GM18867 (cell line): ENCODE results near the gene ZNHIT1.

Experiments used
- ATAC-seq: cut with Tn5 transposase; IDR thresholded peaks from one replicate; pipeline ENCODE4 v1.9.1; 2021; ENCODE audit warnings: mild to moderate bottlenecking, moderate library complexity; ENCODE audit not compliant: unreplicated experiment

The ZNHIT1 gene

DNA sequence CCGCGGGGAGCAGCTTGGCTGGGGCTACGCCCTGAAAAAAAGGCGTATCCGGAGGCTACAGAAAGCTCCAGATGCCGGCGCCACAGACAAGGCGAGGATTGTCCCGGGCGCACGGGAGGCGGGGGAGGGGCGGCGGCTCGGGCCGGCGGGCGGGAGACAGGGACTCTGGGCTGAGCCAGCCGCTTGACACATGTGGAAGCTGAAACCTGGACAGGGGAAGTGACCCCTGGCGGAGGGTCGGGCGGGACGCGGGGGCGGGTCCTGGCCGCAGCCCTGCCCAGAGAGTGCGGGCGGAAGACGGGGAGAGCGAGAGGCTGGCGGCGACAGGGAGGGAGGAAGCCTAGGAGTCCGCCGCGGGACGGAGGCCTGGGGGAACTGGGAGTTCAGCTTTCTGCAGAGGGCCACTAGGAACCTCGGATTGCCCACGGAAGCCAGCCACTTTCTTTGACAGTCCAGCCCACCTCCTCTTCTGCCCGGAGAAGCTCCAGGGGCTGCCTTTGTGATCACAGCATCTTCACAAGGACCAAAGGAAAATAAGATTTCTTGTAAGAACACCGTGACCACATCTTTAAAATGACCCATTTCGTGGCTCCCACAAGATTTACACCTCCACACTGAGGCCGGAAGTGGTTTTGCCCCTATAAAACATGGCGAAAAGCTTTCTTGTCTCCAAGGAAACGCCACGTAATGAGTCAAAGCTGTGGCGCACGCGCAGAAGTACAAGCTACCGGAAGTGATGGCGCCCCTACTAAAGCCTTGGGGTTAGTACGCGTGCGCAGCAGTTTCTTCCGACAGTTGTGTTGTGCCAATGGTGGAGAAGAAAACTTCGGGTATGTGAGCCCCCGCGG lies at the start of gene ZNHIT1, which contains the start of gene PLOD3:
Gene ZNHIT1 (plus strand): TSS at position 778 of the 848 bp plus-strand sequence. CDS start 31 bp downstream, at position 809.
Gene PLOD3 (minus strand): TSS at position 194 of the 848 bp plus-strand sequence. CDS start 307 bp downstream, outside the sequence.
- ATAC-seq = peak; percentile 67

DNA sequence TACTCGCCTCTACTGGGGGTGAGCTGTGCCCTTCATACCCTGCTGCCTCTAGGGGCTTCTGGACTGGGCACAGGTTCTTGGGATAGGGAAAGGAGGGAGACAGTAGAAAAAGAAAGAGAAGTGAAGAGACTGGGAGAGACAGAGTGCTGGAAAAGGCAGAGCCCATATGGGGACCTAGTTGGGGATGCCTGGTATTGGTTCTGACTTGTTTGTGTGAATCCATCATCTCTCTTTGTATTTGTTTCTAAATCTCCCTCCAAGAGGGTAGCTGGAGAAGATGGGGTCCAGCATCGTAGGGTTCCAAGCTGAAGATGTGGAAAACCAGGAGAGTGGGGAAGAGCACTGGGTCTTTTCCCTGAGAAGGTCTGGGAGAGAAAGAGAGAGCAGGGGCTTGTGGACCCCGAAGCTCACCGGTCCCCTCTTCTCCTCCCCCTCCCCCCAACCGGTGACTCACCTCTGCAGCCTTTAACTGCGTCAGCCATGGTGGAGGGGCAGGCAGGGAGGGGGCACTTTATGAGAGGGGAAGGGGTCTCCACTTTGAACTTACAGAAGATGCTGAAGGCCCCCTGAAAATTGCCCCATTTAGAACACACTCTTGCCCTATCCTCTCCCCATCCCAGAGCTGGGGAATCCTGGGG lies 49.4 kb upstream of the ZNHIT1 start:
- ATAC-seq = no peak

DNA sequence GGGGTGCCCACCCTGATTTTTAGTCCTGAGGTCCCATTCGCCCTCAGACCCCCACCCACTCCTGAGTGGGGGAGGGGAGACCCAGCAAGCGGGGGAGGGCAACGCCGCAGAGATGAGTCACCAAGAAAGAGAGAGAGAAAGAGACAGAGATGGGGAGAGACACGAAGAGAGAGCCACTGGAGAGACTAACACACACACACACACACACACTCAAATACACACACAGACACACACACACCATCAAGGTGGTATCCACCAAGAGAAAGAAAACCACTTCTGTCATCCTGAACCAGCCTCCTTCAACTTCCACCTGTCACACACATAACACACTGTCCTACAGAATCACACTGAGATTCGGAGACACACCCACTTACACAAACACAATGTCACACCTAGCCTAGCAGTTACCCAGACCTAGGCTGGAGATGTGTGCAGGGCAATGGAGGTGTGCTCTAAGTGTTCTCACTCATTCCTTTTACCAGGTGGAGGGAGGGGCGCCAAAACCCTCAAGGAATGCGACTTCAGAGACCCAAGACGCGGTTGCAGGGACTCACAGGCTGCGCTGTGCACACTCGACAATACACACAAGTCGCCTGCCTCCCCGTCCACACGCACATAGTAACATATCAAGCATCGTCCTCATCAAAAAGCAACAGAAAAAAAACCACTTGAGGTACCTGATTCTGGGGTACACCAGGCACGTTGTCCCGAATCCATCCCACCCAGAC lies 48.7 kb upstream of the ZNHIT1 start:
- ATAC-seq = no peak

DNA sequence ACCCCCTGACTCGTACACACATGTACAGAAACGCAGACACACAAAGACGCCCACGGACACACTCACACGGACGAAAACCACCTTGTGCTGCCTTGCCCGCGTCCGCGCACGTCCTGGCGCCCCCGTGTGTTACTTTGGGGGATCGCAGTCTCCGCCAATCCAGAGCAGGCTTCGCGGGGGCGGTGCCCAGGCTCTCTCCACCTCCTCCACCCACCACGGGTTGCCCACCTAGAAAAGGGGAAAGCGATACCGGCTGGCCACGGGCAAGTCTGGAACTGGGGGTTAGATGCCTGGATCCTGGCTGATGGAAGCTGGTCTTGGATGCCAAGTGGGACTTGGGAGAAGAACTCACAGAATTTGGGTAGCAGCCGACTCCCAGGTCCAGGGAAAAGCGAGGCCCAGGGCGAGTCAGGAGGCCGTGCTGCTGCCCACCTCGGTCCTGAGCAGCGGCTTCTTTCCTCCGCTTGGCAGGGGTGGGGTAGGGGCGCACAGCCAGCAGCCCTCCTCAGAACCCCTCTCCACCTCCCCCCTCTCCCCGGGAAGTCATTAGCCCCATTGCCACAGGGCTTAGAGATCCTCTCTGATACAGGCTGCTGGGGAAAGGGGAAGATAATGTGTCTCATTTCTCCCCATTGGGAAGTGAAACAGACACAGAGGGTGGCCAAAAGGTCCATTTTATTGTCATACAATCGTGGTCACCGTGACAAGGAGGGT lies 48.0 kb upstream of the ZNHIT1 start:
- no peak for ATAC-seq

DNA sequence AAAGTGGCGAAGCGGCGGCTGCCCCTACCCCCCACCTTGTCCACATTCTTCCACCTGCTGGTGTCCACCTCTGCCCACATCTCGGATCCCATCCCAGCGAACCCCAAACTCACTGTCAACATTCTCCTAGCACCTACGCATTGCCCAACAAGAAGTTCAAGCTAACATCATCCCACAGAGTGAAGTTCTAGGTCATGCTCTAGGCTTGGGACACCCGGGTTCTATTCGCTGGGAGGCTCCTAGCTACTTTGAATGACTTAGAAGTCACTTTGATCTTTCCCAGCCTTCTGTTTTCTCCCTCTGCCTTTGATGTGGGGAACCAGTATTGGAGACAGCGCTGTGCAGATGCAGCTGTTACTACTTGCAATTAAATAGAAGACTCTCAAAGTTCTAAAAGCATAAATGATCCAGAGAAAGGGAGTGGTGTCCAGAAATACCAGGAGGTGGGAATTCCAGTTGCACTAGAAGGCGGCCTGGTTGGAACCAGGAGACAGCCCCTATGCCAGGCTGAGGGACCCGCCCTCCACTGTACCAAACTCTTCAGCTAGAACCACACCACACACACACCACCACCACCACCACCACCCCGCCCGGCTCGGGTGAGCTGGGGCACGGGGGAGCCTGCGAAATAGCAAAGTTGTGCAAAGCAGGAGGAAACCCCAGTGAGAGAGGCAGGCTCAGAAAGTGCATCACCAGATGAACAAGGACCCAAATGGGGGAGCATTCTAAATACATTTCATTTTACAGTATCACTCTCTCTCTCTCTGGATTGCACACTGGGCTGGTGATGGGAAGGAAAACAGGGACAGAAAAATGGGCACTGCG lies 47.1 kb upstream of the ZNHIT1 start:
- ATAC-seq = no peak

DNA sequence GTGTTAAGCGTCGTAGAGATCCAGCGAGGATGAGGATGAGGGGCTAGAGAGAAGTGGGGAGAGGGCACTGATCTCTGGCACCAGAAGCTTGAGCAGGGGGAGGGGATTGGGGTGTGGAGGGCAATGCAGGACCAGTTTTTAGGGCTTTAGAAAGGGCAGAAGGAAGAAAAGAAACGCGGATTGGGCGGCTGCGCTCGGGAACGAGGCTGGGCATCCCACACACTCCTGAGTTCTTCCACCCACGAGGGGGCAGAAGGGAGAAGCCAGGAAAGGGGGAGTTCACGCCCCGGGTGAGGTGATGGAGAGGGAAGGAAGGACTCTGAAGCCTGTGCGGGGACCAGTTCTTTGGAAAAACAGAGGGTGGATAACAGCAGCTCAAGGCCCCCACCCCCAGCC lies 46.5 kb upstream of the ZNHIT1 start:
- ATAC-seq = no peak

DNA sequence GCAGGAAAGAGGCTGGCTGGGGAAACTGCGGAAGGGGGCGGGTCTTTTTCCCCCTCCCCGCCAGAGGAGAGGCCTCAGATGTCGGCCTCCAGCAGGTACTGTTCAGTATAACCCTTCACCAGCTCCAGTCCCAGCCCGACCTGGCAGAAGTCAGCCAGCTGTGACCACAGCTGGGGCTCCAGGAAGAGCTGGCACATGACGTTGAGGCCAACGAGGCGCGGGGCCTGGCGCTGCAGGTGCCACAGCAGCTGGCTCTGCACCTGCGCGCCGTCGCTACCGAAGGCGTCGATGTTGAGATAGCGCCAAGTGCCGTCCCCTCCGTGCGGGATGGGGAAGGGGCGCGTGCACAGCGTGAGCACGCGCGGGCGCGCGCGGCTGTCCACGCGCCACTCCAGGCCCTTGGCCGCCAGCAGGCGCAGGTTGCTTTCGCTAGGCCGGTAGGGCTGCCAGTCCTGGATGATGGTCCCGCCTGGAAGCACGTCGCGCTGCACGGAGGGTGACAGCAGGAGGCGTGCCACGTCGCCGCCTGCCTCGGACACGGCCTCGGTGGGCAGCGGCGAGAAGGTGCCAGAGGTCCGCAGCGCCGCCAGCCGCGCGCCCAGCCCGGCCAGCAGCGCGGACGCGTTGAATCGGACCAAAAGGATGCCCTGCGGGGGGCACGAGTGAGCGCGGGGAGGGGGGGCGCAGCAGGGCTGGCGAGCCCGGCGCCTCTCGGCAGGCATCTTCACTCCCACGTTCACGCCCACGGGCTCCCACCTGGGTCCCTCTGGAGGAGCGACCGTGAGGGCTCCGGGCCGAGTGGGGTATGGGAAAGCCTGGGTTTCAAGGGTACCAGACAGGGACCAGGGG lies 45.7 kb upstream of the ZNHIT1 start:
- no peak for ATAC-seq

DNA sequence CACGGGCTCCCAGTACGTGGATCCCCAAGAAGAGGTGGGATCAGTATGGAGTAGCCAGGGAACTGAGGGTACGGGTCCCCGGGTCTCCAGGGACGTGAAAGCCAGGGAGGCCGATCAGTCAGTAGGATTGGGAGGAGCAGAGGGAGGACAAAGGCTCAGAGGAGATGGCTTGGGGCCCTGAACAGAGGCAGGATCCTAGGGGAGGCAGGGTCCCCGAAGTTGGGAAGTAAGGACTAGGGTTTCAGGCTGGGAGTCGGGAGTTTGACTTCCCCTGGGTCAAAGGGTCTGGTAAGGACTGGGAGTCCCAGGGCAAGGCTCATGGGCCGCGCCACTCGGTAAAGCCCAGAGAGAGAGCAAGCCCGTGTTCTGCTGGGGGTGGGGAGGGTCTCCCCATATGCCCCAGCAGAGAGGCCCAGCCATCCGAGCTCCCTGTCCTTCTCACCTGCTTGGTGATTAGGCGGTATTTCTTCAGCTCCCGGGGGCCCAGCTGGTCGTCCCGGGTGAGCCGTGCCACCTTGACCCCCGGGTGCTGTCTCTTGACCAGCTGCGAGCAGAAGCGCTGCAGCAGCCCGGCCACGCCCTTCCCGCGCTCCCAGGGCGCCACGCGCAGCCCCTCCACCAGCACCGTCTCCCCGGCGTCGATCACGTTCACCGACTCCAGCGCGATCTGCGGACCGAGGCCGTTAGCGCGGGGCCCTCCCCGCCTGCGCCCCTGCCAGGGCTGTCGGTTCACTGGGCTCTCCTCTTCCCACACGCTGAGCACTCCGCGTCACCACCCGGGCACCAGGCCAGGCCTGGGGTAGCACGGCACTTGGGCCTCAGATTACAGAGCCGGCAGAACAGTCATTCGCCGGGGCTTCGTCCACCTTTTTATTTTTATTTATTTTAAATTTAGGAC lies 44.9 kb upstream of the ZNHIT1 start:
- no peak for ATAC-seq

DNA sequence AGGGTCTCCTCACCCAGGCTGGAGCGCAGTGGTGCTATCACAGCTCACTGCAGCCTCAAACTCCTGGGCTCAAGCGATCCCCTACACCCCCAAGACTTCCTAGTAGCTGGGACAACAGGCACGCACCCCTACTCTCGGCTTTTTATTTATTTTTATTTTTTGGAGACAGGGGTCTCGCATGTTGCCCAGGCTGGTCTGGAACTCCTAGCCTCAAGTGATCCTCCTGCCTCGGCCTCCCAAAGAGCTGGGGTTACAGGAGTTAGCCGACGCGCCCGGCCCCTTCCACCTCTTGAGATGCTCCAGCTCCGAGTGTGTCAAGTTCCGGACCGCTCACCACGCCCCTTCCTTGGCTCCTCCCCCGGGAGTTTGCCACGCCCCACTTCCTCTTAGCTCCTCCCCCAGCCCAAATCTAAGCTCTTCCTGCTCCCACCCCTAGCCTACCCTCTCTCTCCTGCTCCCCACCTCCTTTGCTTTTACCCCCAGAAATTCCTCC lies 44.2 kb upstream of the ZNHIT1 start:
- ATAC-seq = peak; percentile 38

DNA sequence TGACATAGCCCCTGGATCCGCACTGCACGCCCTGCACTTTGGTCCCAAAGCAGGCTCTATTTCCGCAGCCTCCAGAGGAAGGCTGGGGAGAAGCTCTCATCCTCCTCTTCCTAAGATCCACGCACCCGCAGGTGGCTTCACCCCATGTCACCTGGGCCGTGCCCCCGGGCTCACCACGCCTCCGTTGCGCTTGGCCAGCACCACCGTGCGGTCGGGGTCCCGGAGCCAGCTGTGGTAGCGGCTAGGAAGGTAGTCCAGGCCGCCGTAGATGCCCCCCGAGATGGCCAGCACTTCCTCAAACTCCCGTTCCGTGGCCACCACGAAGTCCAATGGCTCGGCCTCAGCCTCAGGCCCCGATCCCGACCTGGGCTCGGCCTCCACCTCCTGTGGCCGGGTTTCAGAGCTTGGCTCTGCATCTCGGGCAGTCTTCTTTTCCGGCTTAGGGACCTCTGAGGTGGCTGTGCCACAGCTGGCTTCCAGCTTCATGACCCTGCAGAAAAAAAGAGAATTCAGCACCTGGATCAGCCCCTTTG lies 43.6 kb upstream of the ZNHIT1 start:
- ATAC-seq = no peak

DNA sequence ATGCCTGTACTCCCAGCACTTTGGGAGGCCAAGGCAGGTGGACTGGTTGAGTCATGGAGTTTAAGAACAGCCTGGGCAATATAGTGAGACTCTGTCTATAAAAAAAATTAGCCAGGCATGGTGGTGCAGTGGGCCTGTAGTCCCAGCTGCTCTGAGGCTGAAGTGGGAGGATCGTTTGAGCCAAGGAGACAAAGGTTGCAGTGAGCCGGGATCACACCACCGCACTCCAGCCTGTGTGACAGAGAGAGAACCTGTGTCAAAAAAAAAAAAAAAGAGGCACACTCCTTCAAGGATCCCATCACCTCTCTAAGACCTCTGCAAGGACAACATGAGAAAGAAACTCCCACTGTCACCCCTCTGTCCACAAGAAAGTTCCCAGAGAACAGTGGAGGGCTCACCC lies 42.3 kb upstream of the ZNHIT1 start:
- ATAC-seq = no peak

DNA sequence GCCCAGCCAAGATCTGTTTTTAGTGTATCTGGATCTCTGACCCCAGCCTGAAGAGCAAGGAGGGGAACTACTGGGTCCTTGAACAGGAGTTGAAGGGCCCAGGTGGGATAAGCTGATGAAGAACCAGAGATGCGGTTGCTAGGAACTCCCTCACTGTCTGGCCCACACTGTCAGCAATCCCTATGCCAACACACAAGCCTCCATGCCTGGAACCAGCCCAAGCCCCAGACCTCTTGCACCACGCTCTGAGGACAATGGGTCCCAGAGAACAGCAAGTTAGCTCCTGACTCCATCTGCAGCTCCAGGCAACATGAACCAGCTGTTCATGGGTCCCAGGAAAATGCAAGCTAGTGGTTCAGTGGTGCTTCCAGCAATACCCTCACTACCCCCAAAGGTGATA lies 40.3 kb upstream of the ZNHIT1 start:
- ATAC-seq = no peak

DNA sequence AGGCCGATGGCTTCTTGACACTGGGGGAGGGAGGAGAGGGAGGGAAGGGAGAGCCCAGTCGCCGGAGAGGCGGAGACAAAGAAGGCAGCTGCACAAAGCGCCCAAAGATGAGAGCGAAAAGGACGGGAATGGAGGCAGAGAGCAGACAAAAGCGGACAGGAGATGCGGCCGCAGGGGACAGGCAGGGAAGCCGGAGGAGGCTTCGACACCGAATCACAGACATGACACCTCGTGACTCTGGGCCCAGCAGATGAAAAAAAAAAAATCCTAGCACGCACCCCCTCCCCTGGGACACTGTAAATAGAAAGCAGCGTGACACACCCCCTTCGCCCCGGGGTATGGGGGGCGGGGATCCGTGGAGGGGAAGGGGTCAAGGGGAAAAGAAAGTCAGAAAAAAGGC lies 38.8 kb upstream of the ZNHIT1 start:
- ATAC-seq = no peak

DNA sequence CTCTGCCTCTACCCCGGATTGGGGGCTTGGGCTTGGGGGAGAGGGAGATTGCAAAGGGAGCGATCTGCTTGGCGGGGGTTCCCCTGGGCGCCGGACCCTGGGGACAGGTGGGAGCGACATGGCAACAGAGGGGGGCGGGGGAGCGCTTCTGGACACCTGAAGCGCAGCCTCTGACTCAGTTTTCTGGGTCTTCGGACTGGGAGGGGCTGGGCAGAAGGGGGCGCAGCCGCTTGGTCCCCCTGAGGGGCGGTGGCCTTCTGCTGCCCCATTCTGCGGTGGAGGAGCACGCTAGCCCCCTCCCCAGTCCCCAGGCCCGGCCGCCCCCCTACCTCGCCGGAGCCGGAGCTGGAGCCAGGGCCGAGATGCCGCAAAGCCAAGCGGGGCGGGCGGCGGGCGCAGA lies 38.3 kb upstream of the ZNHIT1 start:
- no peak for ATAC-seq

DNA sequence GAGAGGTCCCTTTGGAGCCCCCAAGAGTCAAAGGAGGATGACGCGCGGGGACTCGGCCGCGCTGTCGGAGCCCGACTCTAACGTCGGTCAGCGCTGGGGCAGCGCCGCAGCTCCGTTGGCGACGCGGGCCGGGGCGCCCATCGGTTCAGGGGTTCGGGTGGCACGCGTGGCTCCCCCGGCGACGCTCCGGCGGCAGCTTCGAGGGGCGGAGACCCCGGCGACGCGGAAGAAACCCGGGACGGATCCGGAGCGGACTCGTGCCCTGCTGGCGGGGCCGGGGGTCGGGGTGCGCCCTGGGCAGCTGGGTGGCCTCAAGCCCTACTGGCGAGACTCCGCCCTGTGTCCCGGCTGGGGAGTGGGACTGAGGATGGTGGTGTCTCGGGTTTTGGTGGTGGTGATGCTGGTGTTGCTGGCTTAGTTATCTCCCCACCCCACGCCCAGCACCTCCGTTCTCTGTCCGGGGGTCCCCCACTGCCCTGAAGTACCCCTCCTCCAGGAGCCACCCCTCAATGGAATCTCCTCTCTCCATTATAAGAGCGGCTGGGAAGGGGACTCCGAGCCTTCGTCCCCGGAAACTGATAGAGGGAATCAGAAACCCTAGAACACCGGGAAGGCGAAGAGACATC lies 37.7 kb upstream of the ZNHIT1 start, which contains the start of gene NAT16:
Gene NAT16 (minus strand): TSS at position 164 of the 626 bp plus-strand sequence. CDS start 5,486 bp downstream, outside the sequence.
- no peak for ATAC-seq

DNA sequence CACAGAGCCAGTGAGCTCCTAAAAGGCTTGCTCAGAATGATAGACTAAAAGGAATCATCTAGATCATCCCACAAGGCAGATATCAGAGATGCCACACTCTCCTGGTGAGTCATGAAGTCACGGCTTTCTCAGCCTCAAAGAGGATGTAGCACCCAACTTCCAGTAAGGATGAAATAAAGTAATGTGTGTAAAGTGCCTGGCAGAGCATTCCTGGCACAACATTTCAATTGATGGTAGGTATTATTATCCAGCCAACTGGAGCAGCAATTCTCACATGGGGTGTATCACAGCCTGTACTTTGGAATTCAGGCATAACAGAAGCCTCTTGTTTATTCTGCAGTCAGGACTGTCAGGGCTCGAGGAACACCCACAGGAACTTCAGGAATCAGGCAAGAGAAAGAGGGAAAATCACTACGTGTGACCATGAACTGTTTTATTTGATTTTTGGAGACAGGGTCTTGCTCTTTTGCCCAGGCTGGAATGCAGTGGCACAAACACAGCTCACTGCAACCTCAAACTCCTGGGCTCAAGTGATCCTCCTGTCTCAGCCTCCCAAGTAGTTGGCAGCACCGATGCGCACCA lies 32.6 kb upstream of the ZNHIT1 start:
- no peak for ATAC-seq

DNA sequence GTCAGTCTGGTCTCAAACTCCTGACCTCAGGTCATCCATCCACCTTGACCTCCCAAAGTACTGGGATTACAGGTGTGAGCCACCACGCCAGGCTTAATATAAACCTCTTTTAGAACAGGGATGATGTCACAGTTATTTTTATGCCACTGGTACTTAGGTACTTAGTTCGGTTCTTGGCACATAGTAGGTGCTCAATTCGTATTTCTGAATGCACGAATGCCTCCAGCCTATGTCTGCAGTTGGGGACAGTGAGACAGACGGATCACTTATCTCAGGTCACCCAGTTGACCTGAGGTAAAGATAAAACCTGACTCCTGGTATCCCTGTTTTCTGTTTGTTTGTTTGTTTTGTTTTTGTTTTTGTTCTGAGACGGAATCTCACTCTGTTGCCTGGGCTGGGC lies 31.8 kb upstream of the ZNHIT1 start:
- no peak for ATAC-seq
